Subcutaneous adipose tissue (tissue), 4 donors: Measurements from ENCODE around the gene SKIC8. TPM values are rescaled to one million over a fixed set of nuclear protein-coding genes. Genes with fewer than 3 reads are reported as not detected.

ENCODE experiments used
- total RNA-seq, 4 donors: library from RNA; depleted of rRNA; stranded (reverse); fragments of >200 nt; gene quantifications; one replicate each; pipeline ENCODE4 v1.1.0, GENCODE V29; 2016
- TF ChIP-seq, protein P1 (sequence below): fragments of 450-650 bp; IDR thresholded peaks from one replicate; pipeline ENCODE4 v1.5.1; 2016; ENCODE audit warnings: low read depth, mild to moderate bottlenecking, control low read depth, antibody characterized with exemption, moderate library complexity

SKIC8 gene
- total RNA-seq, 4 donors from 2014 or later: 50.0 to 70.8 (median 64.3) TPM

DNA sequence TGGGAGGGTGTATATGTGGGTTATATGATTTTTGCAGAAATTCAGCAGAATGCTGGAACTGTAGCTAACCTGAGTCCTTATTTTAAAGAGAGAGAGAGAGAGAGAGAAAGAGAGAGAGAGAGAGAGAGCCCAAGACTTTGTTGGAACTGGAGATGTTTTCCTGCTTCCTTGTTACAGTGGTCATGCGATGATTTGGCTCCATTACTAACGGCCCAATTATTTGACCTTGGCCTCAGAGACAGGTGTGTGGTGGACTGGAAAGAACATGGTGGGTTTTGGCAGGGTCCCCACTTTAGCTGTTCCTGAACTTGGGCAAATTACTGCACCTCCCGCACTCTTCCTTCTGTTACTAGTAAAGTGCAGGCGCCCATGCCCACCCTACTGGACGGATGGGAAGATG, 50.3 kb downstream of the SKIC8 start:
- TF ChIP-seq, protein P1, sequence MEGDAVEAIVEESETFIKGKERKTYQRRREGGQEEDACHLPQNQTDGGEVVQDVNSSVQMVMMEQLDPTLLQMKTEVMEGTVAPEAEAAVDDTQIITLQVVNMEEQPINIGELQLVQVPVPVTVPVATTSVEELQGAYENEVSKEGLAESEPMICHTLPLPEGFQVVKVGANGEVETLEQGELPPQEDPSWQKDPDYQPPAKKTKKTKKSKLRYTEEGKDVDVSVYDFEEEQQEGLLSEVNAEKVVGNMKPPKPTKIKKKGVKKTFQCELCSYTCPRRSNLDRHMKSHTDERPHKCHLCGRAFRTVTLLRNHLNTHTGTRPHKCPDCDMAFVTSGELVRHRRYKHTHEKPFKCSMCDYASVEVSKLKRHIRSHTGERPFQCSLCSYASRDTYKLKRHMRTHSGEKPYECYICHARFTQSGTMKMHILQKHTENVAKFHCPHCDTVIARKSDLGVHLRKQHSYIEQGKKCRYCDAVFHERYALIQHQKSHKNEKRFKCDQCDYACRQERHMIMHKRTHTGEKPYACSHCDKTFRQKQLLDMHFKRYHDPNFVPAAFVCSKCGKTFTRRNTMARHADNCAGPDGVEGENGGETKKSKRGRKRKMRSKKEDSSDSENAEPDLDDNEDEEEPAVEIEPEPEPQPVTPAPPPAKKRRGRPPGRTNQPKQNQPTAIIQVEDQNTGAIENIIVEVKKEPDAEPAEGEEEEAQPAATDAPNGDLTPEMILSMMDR: no peak

DNA sequence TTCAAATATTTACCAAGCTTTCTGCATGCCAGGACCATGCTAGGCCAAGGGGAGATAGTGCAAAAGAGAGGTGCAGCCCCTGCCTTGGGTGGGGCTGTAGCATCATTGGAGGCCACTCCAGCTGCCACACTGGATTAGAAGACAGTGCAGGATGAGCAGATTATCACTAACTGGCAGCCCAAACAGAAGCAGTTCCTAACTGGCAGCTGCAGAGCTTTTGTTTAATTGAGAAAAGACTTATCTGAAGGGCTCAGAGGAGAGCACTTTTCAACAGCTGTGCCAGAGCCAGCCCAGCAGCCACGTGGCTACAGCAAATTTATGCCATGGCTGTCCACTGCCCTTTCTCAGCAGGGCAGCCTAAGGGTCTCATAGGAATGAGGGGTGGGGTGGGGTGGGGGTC, 51.5 kb downstream of the SKIC8 start:
- TF ChIP-seq, protein P1: no peak

DNA sequence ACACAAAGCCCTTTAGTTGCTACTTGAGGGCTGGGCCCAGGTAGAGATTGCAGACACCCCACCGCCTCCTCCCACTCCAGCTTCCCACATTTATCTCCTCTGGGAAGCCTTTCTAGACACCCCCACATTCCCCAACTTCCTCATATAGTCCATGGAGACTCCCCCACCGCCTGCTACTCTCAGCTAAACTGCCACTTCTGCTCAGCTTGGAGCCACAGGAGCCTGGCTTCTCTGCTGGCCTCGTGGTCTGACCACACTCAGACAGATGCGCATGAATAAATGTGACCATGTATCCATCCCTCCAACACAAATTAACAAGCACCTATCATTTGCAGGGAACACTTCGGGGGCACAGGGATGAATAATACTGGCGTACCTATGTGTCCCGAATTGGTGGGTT, 54.5 kb downstream of the SKIC8 start:
- TF ChIP-seq, protein P1: no peak

DNA sequence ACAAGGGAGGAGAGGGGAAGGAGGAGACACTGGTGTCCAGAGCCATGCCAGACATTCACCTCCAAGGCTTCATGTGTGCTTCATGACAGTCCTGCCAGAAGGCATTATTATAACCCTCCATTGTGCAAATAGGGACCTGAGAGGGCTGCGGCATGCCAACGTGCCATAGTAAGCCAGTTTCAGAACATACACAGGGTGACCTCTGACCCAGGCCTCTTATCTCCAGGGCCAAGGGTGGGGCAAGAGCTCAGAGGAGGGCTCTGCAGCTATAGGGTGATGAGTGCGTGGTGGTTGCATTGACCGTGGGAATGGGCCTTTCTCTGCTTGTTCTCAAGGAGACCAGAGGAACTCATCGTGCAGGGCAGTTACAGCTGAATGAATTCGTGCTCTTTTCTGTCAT, 55.3 kb downstream of the SKIC8 start:
- TF ChIP-seq, protein P1: no peak

DNA sequence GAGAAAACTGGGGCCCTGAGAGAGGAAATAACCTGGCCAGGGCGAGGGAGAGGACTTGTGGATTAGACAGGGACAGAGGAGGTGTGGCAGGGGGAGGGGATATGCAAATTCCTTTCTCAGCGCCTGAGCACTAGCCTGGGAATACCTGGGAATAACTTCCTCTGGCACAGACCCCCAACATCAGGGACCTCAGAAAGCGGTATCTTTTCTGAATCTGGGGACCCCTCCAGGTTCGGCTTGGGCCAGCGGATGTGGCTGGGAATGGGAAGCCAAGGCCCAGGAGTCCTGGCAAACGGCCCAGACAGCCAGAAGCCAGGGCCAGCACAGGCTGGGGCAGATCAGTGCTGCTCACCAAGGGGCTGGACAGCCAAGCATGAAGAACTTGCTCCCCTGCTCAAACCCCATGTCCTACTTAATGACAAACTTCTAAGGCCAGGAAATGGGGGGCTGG, 55.9 kb downstream of the SKIC8 start:
- TF ChIP-seq, protein P1: no peak

DNA sequence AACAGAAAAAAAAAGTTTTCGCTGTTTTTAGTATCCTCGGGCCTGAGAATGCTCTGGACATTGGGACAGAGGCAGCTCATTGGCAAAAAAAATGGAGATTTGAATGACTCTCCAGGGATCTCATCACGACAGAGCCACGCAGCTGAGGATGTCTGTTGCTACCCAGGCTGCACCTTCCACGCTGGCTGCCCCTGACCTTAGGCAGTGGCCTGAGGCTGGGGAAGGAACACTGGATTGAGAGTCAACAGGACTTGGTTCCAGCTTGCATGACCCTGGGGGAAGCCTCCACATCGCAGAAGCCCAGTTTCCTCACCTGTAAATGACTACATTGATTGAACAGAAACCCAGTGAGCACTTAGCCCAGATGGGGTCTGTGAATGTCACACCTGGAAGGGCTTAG, 56.4 kb downstream of the SKIC8 start:
- TF ChIP-seq, protein P1: no peak

DNA sequence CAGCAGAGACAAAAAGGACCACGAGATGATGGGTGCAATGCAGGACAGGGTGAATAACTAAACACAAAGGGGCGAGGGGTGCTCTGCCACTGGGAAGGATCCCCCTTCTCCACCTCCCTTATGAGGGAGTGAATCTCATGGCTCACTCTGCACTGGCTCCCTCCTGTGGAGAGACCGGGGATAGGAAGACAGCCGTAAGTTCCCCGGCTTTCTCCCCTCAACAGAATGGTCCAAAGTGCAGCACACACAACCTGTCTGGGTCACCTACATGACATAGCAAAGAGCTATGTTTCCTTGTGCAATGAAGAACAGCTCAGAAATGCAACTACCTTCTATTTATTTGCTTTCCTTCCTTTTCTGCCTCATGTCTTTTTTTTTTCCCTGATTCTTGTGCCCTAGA, 57.3 kb downstream of the SKIC8 start:
- TF ChIP-seq, protein P1: no peak

DNA sequence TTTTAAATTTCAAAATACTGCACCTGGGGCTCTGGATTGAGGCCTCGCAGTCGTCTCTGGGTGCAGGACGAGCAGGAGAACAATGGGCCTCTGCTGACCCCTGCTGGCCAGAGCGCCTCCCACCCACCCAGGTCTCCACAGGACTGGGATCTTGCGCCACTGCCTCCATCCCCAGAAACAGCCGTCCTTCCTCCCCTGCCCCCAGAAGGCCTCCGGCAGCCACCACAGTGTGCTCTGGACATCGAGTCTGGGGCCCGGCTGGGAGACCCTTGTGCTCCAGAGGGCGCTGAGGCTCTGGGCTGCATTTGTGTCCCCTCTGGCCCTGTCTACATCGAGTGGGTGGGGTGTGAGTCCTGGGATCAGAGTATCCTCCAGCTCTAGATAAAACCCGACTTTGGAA, 58.4 kb downstream of the SKIC8 start:
- TF ChIP-seq, protein P1: no peak
